ENCODE data around the gene DLGAP4. TPM values are rescaled to one million over a fixed set of nuclear protein-coding genes. Genes with fewer than 3 reads are reported as not detected.

Gene DLGAP4
- total RNA-seq, 5 donors from 2014 or later (not counting 1 experiment from before 2014, with no cell fraction given), result 36.4 to 54.4 (median 43.9) TPM

DNA sequence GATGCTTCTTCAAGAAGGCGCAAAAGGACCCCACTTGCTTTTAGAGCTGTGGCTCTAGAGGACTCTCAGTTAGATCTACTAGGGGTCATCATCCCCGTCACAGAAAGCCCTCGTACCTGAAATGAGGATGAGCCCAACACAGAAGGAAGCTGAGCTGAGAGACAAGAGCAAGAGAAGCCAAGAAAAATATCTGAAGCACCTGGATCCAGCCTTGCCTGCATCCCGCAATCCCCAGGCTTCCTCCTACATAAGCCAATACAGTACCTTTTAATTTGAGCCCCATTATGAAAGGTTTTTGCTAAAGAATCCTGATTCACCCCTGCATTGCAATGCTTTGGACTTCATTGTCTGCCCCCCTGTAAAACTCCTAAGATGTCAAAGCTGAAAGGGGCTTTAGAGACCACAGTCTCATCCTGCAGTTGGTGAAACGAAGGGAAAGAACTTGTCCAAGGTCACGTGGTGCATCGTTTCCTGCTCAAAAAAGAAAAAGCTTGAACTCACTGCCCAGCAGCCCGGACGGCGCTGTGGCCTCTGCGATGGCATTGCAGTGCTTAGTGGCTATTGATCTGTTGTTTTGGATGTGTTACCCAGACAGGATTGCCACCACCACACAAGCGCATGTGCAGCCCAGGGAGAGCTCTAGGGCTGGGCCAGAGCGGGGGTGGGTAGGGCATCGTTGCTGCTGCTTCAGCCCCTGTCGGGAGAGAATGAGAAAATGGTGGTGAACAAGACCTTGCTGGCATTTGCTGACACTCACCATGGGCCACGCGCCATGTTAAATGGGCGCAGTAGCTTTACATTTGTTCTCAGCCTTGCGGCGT lies 41.5 kb upstream of the DLGAP4 start:
- no peak for ATAC-seq (replicated peaks in 1 of 4)
- H3K36me3 ChIP-seq (ENCODE audit: control insufficient read depth in 2 of 2, extremely low read depth in 1 of 2, insufficient read depth in 1 of 2, low read length in 1 of 2), result no peaks in the 10 kb centered on the region
- no peaks in the 10 kb centered on the region for H3K27me3 Mint-ChIP-seq
- no peaks in the 10 kb centered on the region for H3K9me3 ChIP-seq
- no peaks in the 10 kb centered on the region for H3K4me1 ChIP-seq (ENCODE audit: control insufficient read depth in 1 of 2, extremely low read depth in 1 of 2, insufficient read depth in 2 of 2, low read length in 2 of 2)
- H3K4me3 Mint-ChIP-seq, result no peak overlapping the region
- no peaks in the 10 kb centered on the region for H3K36me3 Mint-ChIP-seq
- ChIA-PET CTCF (no interaction called here), POLR2A (interaction anchor here in 1 of 2 donors (0.7 kb wide), 1 partner anchor 18 kb away, joined by 3 read pairs; no protein-coding TSS in a partner anchor)
- no peak for DNase-seq
- no peak overlapping the region for H3K27ac Mint-ChIP-seq
- H3K4me1 Mint-ChIP-seq, result no peaks in the 10 kb centered on the region
- no peak overlapping the region for H3K27ac ChIP-seq (ENCODE audit: low read length)
- no peaks in the 10 kb centered on the region for H3K9me3 Mint-ChIP-seq
- WGBS (ENCODE audit: insufficient coverage), result 92% methylated on average over 20 of the region's 20 CpGs
- H3K27me3 ChIP-seq (replicated peaks in 1 of 2; ENCODE audit: control insufficient read depth in 2 of 2, extremely low read depth in 1 of 2, insufficient read depth in 2 of 2, low read length in 1 of 2), result peaks cover 0 to 13% of the 10 kb centered on the region in 2 experiments
- no peak overlapping the region for H3K4me3 ChIP-seq (ENCODE audit: control insufficient read depth in 1 of 2, extremely low read depth in 1 of 2, low read length in 1 of 2)

DNA sequence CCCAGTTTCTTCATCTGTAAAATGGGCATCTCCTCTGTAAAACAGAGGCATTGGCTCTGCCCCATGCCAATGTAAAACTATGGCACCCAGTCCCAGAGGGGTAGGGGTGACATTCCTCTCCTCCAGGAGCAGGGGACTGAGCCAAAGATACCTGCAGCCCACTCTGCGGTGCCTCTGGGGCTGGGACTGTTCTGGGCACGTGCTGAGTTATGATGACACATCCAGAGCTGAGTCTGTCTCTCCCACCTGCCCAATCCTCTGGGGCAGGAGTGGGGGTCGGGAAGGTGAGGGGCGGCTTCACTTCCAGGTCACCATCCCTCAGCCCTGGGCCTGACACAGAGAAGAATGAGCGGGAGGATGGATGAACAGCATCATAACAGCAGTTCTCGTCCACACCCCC lies 40.0 kb upstream of the DLGAP4 start:
- no peak overlapping the region for H3K4me3 ChIP-seq (ENCODE audit: control insufficient read depth in 1 of 2, extremely low read depth in 1 of 2, low read length in 1 of 2)
- H3K27me3 Mint-ChIP-seq, result no peaks in the 10 kb centered on the region
- H3K4me3 Mint-ChIP-seq, result no peak overlapping the region
- H3K4me1 ChIP-seq (ENCODE audit: control insufficient read depth in 1 of 2, extremely low read depth in 1 of 2, insufficient read depth in 2 of 2, low read length in 2 of 2), result no peaks in the 10 kb centered on the region
- no peaks in the 10 kb centered on the region for H3K36me3 Mint-ChIP-seq
- no peak overlapping the region for H3K27ac ChIP-seq (ENCODE audit: low read length)
- no peaks in the 10 kb centered on the region for H3K9me3 Mint-ChIP-seq
- WGBS (ENCODE audit: insufficient coverage), result 94% methylated on average over 4 of the region's 6 CpGs
- no peaks in the 10 kb centered on the region for H3K36me3 ChIP-seq (ENCODE audit: control insufficient read depth in 2 of 2, extremely low read depth in 1 of 2, insufficient read depth in 1 of 2, low read length in 1 of 2)
- ATAC-seq (replicated peaks in 1 of 4) (no peak), DNase-seq (no peak)
- ChIA-PET CTCF (interaction anchor here in 1 of 2 donors (0.6 kb wide), 1 partner anchor 50 kb away, joined by 7 read pairs; no protein-coding TSS in a partner anchor), POLR2A (no interaction called here)
- no peaks in the 10 kb centered on the region for H3K4me1 Mint-ChIP-seq
- no peak overlapping the region for H3K27ac Mint-ChIP-seq
- H3K9me3 ChIP-seq, result no peaks in the 10 kb centered on the region
- H3K27me3 ChIP-seq (replicated peaks in 1 of 2; ENCODE audit: control insufficient read depth in 2 of 2, extremely low read depth in 1 of 2, insufficient read depth in 2 of 2, low read length in 1 of 2), result peaks cover 0 to 13% of the 10 kb centered on the region in 2 experiments

DNA sequence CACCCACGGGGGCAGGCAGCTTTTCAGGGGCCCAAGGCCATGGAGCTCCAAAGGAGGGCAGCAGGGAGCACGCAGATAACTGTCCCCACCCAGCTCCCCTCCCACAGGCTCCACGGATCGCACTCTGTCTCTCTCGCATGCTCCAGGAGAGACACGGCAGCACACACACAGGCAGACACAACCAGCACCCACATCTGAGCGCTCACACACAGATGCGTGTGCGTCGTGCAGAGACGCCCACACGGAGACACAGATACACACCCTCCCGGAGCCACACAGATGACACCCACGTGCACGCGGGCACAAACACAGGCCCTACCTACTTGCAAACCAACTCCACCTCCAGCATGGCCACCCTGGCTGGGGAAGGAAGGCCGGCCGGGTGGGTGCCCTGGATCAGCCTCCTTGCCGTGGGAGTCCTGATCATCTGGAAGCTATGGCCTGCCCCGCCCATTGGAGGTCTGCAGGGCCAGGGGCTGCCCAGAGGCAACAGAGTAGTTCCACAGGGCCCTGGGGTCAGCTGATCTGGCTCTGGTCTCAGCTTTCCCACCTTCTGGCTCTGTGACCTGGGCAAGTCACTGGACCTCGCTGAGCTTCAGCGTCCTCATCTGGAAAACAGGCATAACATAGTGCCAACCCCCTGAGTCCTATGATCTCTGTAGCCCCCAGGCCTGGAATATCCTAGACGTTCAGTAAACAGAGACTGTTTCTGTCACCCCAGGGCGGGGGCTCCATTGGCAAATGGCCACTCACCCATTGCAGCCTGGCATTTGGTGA lies 38.3 kb upstream of the DLGAP4 start:
- no peaks in the 10 kb centered on the region for H3K9me3 Mint-ChIP-seq
- ChIA-PET POLR2A (no interaction called here), CTCF (no interaction called here)
- no peak overlapping the region for H3K27ac Mint-ChIP-seq
- DNase-seq (no peak), ATAC-seq (replicated peaks in 1 of 4) (no peak)
- H3K4me3 Mint-ChIP-seq, result no peak overlapping the region
- no peaks in the 10 kb centered on the region for H3K36me3 Mint-ChIP-seq
- H3K36me3 ChIP-seq (ENCODE audit: control insufficient read depth in 2 of 2, extremely low read depth in 1 of 2, insufficient read depth in 1 of 2, low read length in 1 of 2), result no peaks in the 10 kb centered on the region
- H3K27me3 ChIP-seq (replicated peaks in 1 of 2; ENCODE audit: control insufficient read depth in 2 of 2, extremely low read depth in 1 of 2, insufficient read depth in 2 of 2, low read length in 1 of 2), result peaks cover 0 to 24% of the 10 kb centered on the region in 2 experiments
- peaks cover 0 to 3% of the 10 kb centered on the region in 2 donors for H3K27me3 Mint-ChIP-seq
- no peak overlapping the region for H3K4me3 ChIP-seq (ENCODE audit: control insufficient read depth in 1 of 2, extremely low read depth in 1 of 2, low read length in 1 of 2)
- no peaks in the 10 kb centered on the region for H3K4me1 Mint-ChIP-seq
- no peaks in the 10 kb centered on the region for H3K9me3 ChIP-seq
- 77% methylated on average over 20 of the region's 24 CpGs for whole genome bisulfite sequencing (ENCODE audit: insufficient coverage)
- no peaks in the 10 kb centered on the region for H3K4me1 ChIP-seq (ENCODE audit: control insufficient read depth in 1 of 2, extremely low read depth in 1 of 2, insufficient read depth in 2 of 2, low read length in 2 of 2)
- no peak overlapping the region for H3K27ac ChIP-seq (ENCODE audit: low read length)

DNA sequence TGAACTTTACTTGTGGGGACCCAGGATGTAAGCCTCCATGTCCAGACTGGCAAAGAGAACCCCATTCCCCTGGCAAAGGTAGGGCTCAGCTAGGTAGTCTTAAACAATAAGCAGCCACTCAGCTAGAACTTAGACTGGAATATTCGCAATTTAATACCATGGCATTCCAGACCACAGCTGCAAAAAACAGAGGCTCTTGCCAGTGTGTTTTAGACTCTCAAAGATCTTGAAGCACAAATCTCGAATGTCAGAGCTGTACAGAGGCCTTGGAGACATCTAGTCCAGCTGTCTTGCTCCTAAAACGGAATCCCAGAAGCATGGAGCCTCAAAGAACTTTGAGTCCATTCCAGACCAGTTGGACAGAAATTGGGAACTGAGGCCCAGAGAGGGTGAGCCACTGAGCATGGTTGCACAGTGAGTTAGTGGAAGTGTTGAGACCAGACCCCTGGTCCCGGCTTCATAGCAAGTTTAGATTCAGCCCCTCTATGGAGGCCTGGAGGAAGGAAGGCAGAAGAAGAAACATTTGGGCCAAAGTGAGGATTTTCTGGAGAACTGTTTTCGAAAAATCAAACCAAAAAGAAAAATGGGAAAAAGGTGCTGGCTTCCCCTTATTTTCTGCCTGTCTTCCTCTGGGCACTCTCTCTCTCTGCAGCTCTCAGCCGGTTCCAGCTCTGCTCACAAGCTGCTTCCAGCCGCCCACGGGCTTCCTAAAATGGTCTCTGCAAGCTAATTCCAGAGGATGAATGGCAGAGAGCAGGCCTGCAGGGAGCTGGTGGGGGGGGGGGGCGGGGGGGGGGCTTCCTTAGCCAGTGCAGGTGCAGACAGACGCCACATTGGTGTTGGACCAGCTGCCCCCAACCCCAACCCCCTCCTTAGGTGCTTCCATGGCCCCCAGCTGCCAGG lies 37.4 kb upstream of the DLGAP4 start:
- no peaks in the 10 kb centered on the region for H3K36me3 ChIP-seq (ENCODE audit: control insufficient read depth in 2 of 2, extremely low read depth in 1 of 2, insufficient read depth in 1 of 2, low read length in 1 of 2)
- H3K27ac ChIP-seq (ENCODE audit: low read length), result no peak overlapping the region
- ChIA-PET POLR2A (no interaction called here), CTCF (no interaction called here)
- no peaks in the 10 kb centered on the region for H3K4me1 ChIP-seq (ENCODE audit: control insufficient read depth in 1 of 2, extremely low read depth in 1 of 2, insufficient read depth in 2 of 2, low read length in 2 of 2)
- Mint-ChIP-seq H3K27ac (no peak overlapping the region), H3K4me3 (no peak overlapping the region), H3K36me3 (no peaks in the 10 kb centered on the region), H3K9me3 (no peaks in the 10 kb centered on the region), H3K27me3 (peaks cover 0 to 4% of the 10 kb centered on the region in 2 donors), H3K4me1 (no peaks in the 10 kb centered on the region)
- H3K4me3 ChIP-seq (ENCODE audit: control insufficient read depth in 1 of 2, extremely low read depth in 1 of 2, low read length in 1 of 2), result no peak overlapping the region
- ATAC-seq (replicated peaks in 1 of 4) (no peak), DNase-seq (no peak)
- 81% methylated on average over 4 of the region's 10 CpGs for WGBS (ENCODE audit: insufficient coverage)
- peaks cover 0 to 32% of the 10 kb centered on the region in 2 experiments for H3K27me3 ChIP-seq (replicated peaks in 1 of 2; ENCODE audit: control insufficient read depth in 2 of 2, extremely low read depth in 1 of 2, insufficient read depth in 2 of 2, low read length in 1 of 2)
- no peaks in the 10 kb centered on the region for H3K9me3 ChIP-seq

DNA sequence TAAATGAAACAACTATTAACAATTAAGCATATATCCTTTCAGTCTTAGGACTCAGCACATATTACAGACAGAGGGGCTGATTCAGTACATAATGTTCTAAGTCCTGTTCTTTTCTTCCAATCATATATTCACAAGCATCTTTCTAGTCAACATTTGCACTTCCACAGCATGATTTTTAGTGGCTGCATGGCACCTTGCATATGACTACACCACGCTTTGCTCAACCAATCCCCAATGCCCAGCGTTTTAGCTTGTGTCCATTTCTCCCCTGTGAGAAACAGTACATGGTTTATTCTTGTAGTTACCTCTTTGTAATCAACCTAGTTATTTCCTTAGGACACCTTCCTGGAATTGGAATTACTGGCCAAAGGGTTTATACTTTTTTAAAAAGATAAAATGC lies 36.6 kb upstream of the DLGAP4 start:
- Histone ChIP-seq H3K4me1 (ENCODE audit: control insufficient read depth in 1 of 2, extremely low read depth in 1 of 2, insufficient read depth in 2 of 2, low read length in 2 of 2) (no peaks in the 10 kb centered on the region), H3K27me3 (replicated peaks in 1 of 2; ENCODE audit: control insufficient read depth in 2 of 2, extremely low read depth in 1 of 2, insufficient read depth in 2 of 2, low read length in 1 of 2) (peaks cover 0 to 40% of the 10 kb centered on the region in 2 experiments), H3K27ac (ENCODE audit: low read length) (no peak overlapping the region), H3K4me3 (ENCODE audit: control insufficient read depth in 1 of 2, extremely low read depth in 1 of 2, low read length in 1 of 2) (no peak overlapping the region), H3K9me3 (no peaks in the 10 kb centered on the region), H3K36me3 (ENCODE audit: control insufficient read depth in 2 of 2, extremely low read depth in 1 of 2, insufficient read depth in 1 of 2, low read length in 1 of 2) (no peaks in the 10 kb centered on the region)
- Mint-ChIP-seq H3K4me1 (no peaks in the 10 kb centered on the region), H3K36me3 (no peaks in the 10 kb centered on the region), H3K9me3 (no peaks in the 10 kb centered on the region), H3K27me3 (peaks cover 0 to 10% of the 10 kb centered on the region in 2 donors), H3K4me3 (no peak overlapping the region), H3K27ac (no peak overlapping the region)
- ATAC-seq (replicated peaks in 1 of 4), result no peak
- ChIA-PET CTCF (no interaction called here), POLR2A (no interaction called here)
- no CpG with 5 or more reads among the region's 2 CpGs for WGBS (ENCODE audit: insufficient coverage)
- DNase-seq, result no peak
